HG03558 (cell line): ENCODE results near the gene SLC6A7.

Source experiments
- ATAC-seq: cut with Tn5 transposase; IDR thresholded peaks from one replicate; pipeline ENCODE4 v1.9.1; 2021; ENCODE audit warnings: moderate number of reproducible peaks; ENCODE audit not compliant: unreplicated experiment; ENCODE audit errors: extremely low read depth

The SLC6A7 gene

GRCh38 chr5:150189728-150190502 lies at the start of gene SLC6A7:
Gene SLC6A7, plus strand, starts transcription at chr5:150190062. Its CDS starts 266 bp downstream, at chr5:150190328.
- ATAC-seq = no peak

- no peak for ATAC-seq
Observed at GRCh38 chr5:150140830-150141229, 49.0 kb upstream of the SLC6A7 start.

GRCh38 chr5:150141544-150142184 lies 48.2 kb upstream of the SLC6A7 start:
- no peak for ATAC-seq

- no peak for ATAC-seq
Observed at GRCh38 chr5:150142185-150142958, 47.5 kb upstream of the SLC6A7 start.

- ATAC-seq = no peak
Observed at GRCh38 chr5:150142959-150143349, 46.9 kb upstream of the SLC6A7 start.

GRCh38 chr5:150143350-150144245 lies 46.3 kb upstream of the SLC6A7 start:
- no peak for ATAC-seq

- ATAC-seq = no peak
Observed at GRCh38 chr5:150144246-150144801, 45.5 kb upstream of the SLC6A7 start.

- ATAC-seq = no peak
Observed at GRCh38 chr5:150144879-150145278, 45.0 kb upstream of the SLC6A7 start.

GRCh38 chr5:150146235-150146634 lies 43.6 kb upstream of the SLC6A7 start:
- ATAC-seq = no peak

GRCh38 chr5:150146862-150147601 lies 42.8 kb upstream of the SLC6A7 start:
- no peak for ATAC-seq

GRCh38 chr5:150147670-150148069 lies 42.2 kb upstream of the SLC6A7 start:
- ATAC-seq = no peak

GRCh38 chr5:150148117-150148927 lies 41.5 kb upstream of the SLC6A7 start:
- no peak for ATAC-seq

GRCh38 chr5:150149618-150150017 lies 40.2 kb upstream of the SLC6A7 start:
- ATAC-seq = no peak

- ATAC-seq = no peak
Observed at GRCh38 chr5:150152636-150153462, 37.0 kb upstream of the SLC6A7 start.

- ATAC-seq = no peak
Observed at GRCh38 chr5:150153483-150153882, 36.4 kb upstream of the SLC6A7 start.

GRCh38 chr5:150153957-150154617 lies 35.8 kb upstream of the SLC6A7 start:
- ATAC-seq = no peak

- no peak for ATAC-seq
Observed at GRCh38 chr5:150154618-150155128, 35.2 kb upstream of the SLC6A7 start.
